Measurements from ENCODE around the gene ZBBX. TPM values are rescaled to one million over a fixed set of nuclear protein-coding genes. Genes with fewer than 3 reads are reported as not detected.

ZBBX gene
- total and polyA plus RNA-seq, 2 of the 8 experiments (the other 6 are each of a cell fraction or from before 2014, with no cell fraction given), result 0.17 to 0.84 TPM

DNA sequence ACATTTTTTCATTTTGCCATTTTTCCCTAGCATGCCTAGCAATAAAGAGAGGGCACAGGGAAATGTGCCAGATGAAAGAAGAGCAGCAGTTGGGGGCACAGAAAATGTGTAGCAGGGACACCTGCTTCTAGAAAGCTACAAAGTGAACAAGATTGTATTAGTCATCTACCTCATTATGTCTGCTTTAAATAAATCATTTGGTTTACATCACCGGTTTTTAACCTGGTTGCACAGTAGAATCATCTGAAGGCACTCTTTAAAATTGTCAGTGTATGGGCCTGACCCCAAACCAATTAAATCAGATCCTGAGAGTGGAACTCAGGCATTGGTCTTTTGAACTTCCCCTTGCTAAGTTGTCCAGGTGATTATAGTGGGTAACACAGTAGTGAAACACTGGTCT, 73.8 kb downstream of the ZBBX start:
- Histone ChIP-seq H3K18ac (ENCODE audit: extremely low read depth, low read length) (no peak overlapping the region), H4K20me1 (replicated peaks in 1 of 2; ENCODE audit: control insufficient read depth in 1 of 2, insufficient read depth in 2 of 2, low read length in 2 of 2) (no peaks in the 10 kb centered on the region), H3K27me3 (replicated peaks in 1 of 4; ENCODE audit: control insufficient read depth in 3 of 4, extremely low read depth in 1 of 4, insufficient read depth in 3 of 4, low read length in 3 of 4) (no peaks in the 10 kb centered on the region), H4K8ac (ENCODE audit: extremely low read depth, insufficient read depth, low read length) (no peak overlapping the region), H3K14ac (ENCODE audit: insufficient read length) (no peak overlapping the region), H3K4me1 (replicated peaks in 1 of 4; ENCODE audit: control insufficient read depth in 3 of 4, insufficient read depth in 4 of 4, low read length in 3 of 4) (no peaks in the 10 kb centered on the region; a peak in 1 of 7 replicates), H2BK12ac (ENCODE audit: low read depth, low read length) (no peak overlapping the region), H3K9ac (replicated peaks in 1 of 4; ENCODE audit: extremely low read depth in 1 of 4, low read depth in 3 of 4, low read length in 3 of 4) (no peak overlapping the region), H4K5ac (ENCODE audit: insufficient read length, low read depth, low read length) (no peak overlapping the region), H3K36me3 (ENCODE audit: control insufficient read depth in 2 of 4, insufficient read depth in 4 of 4, low read length in 3 of 4) (no peaks in the 10 kb centered on the region), H2AK5ac (ENCODE audit: low read depth, low read length) (no peak overlapping the region), H3K4ac (replicated peaks; ENCODE audit: insufficient read length, low read depth, low read length) (no peak overlapping the region), H4K91ac (replicated peaks; ENCODE audit: insufficient read length, low read length) (no peak overlapping the region), H2BK5ac (ENCODE audit: low read depth, low read length) (no peak overlapping the region), H3K79me1 (ENCODE audit: low read depth, low read length) (no peaks in the 10 kb centered on the region), H3K9me3 (ENCODE audit: insufficient read depth in 2 of 2, low read depth in 1 of 2, low read length in 1 of 2) (no peaks in the 10 kb centered on the region), H3K56ac (replicated peaks; ENCODE audit: insufficient read length, low read depth, low read length) (no peak overlapping the region), H2BK120ac (replicated peaks; ENCODE audit: low read depth, low read length) (no peak overlapping the region), H2AFZ (ENCODE audit: low read length) (no peak overlapping the region), H3K27ac (ENCODE audit: low read depth, low read length) (no peak overlapping the region), H3K23ac (ENCODE audit: insufficient read length) (no peak overlapping the region), H3K4me2 (ENCODE audit: insufficient read depth in 1 of 2, low read depth in 2 of 2, low read length in 2 of 2) (no peak overlapping the region), H3K4me3 (ENCODE audit: extremely low read depth in 1 of 4, insufficient read depth in 2 of 4, low read depth in 3 of 4, low read length in 4 of 4) (no peak overlapping the region), H2BK15ac (ENCODE audit: low read length) (no peak overlapping the region), H3K23me2 (ENCODE audit: low read depth, low read length) (no peaks in the 10 kb centered on the region), H3K79me2 (ENCODE audit: control insufficient read depth in 1 of 2, insufficient read depth in 2 of 2, low read length in 2 of 2) (no peaks in the 10 kb centered on the region), H2BK20ac (ENCODE audit: low read length) (no peak overlapping the region)
- ChIA-PET CTCF (ENCODE audit: partially characterized antibody) (no interaction called here), POLR2A (ENCODE audit: partially characterized antibody) (no interaction called here)
- 82% methylated on average over 1 of the region's 1 CpG; no CpG with 5 or more reads in 1 of the 2 experiments for WGBS, 2 experiments (ENCODE audit: extremely low coverage in 1 of 2, insufficient coverage in 1 of 2, insufficient read length in 1 of 2, insufficient replicate concordance in 2 of 2, low coverage in 1 of 2, low lambda C conversion rate in 2 of 2, missing lambda C conversion rate in 1 of 2)
- TF ChIP-seq, protein P1, sequence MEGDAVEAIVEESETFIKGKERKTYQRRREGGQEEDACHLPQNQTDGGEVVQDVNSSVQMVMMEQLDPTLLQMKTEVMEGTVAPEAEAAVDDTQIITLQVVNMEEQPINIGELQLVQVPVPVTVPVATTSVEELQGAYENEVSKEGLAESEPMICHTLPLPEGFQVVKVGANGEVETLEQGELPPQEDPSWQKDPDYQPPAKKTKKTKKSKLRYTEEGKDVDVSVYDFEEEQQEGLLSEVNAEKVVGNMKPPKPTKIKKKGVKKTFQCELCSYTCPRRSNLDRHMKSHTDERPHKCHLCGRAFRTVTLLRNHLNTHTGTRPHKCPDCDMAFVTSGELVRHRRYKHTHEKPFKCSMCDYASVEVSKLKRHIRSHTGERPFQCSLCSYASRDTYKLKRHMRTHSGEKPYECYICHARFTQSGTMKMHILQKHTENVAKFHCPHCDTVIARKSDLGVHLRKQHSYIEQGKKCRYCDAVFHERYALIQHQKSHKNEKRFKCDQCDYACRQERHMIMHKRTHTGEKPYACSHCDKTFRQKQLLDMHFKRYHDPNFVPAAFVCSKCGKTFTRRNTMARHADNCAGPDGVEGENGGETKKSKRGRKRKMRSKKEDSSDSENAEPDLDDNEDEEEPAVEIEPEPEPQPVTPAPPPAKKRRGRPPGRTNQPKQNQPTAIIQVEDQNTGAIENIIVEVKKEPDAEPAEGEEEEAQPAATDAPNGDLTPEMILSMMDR (IDR thresholded peaks at IDR 0.05; ENCODE audit: control extremely low read depth in 1 of 3, insufficient read depth in 1 of 3, low read depth in 1 of 3, low read length in 3 of 3), result no peak
- no peak for TF ChIP-seq SRF (IDR thresholded peaks at IDR 0.05; ENCODE audit: low read depth, low read length)
- TF ChIP-seq POU5F1 (IDR thresholded peaks at IDR 0.05; ENCODE audit: low read depth, low read length), result no peak
- TF ChIP-seq SIN3A (conservative IDR thresholded peaks at IDR 0.05 in 1 of 2, IDR thresholded peaks at IDR 0.05 in 1 of 2; ENCODE audit: low read depth in 1 of 2, low read length in 2 of 2), result no peak
- TF ChIP-seq GABPA (IDR thresholded peaks at IDR 0.05; ENCODE audit: borderline replicate concordance, insufficient read depth, low read length), result no peak
- TF ChIP-seq EZH2 (IDR thresholded peaks at IDR 0.05; ENCODE audit: low read depth, low read length, severe bottlenecking), result no peak
- TF ChIP-seq RFX5 (IDR thresholded peaks at IDR 0.05; ENCODE audit: borderline replicate concordance, low read depth, low read length), result no peak
- no peak for TF ChIP-seq RAD21 (IDR thresholded peaks at IDR 0.05 in 1 of 2, conservative IDR thresholded peaks at IDR 0.05 in 1 of 2; ENCODE audit: low read depth in 2 of 2, low read length in 2 of 2)
- no peak for FAIRE-seq
- DNase-seq (ENCODE audit: low read depth in 1 of 2, low spot score in 2 of 2), result no peak
